ENCODE results near the gene TSPAN4. TPM values are rescaled to one million over a fixed set of nuclear protein-coding genes. Genes with fewer than 3 reads are reported as not detected.

Gene TSPAN4
- total and polyA plus RNA-seq, 2 of the 13 experiments (the other 11 are each of a cell fraction or from before 2014, with no cell fraction given): 31.7 to 68.3 TPM

DNA sequence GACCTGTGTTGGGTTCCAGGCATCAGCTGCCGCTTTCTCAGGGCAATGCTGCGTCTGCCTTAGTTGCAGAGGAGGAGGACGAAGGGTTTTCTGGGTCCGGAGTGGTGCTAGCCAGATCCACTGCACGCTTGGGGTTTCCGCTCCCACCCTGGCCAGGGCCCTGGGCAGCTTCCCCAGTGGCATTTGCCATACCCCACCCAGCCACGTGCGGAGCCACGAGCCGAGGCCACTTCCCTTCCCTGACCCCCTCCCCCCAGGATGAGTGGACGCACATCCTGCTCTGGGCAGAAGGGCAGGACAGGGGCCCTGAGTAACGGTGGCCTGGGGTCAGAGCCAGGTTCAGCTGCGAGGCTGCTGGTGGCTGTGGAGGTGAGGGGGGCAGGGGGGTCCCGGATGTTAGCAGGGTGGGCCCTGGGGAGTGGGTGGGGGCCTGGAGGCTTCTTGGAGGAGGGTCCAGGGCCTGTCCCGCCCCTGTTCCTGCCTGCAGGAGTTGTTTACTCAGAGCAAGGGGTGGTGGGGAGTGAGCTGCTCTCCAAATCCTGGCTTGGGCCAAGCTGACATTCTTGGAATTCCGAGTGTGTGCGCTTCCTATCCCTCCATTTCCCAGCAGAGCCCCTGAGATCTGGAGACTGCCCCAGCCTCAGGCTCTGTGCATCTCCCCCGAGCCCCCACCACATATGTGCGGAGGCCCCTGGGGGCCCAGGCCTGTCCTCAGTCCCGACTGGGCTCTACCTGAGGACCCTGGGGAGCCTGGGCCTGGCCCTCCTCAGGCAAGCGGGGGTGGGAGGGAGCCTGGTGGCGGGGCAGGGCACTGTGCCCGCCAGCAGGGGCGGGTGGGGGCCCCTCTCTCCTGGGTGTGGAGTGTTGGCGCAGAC, 1.4 kb downstream of the TSPAN4 start (continued):
- TF ChIP-seq ZNF589 (CRISPR knock-in tag; conservative IDR thresholded peaks at IDR 0.05): peak; percentile 78; the same call in 1 of the 2 replicates
- no peak for TF ChIP-seq ZBTB4 (CRISPR knock-in tag; IDR thresholded peaks at IDR 0.05; ENCODE audit: borderline replicate concordance)
- TF ChIP-seq, protein P1, sequence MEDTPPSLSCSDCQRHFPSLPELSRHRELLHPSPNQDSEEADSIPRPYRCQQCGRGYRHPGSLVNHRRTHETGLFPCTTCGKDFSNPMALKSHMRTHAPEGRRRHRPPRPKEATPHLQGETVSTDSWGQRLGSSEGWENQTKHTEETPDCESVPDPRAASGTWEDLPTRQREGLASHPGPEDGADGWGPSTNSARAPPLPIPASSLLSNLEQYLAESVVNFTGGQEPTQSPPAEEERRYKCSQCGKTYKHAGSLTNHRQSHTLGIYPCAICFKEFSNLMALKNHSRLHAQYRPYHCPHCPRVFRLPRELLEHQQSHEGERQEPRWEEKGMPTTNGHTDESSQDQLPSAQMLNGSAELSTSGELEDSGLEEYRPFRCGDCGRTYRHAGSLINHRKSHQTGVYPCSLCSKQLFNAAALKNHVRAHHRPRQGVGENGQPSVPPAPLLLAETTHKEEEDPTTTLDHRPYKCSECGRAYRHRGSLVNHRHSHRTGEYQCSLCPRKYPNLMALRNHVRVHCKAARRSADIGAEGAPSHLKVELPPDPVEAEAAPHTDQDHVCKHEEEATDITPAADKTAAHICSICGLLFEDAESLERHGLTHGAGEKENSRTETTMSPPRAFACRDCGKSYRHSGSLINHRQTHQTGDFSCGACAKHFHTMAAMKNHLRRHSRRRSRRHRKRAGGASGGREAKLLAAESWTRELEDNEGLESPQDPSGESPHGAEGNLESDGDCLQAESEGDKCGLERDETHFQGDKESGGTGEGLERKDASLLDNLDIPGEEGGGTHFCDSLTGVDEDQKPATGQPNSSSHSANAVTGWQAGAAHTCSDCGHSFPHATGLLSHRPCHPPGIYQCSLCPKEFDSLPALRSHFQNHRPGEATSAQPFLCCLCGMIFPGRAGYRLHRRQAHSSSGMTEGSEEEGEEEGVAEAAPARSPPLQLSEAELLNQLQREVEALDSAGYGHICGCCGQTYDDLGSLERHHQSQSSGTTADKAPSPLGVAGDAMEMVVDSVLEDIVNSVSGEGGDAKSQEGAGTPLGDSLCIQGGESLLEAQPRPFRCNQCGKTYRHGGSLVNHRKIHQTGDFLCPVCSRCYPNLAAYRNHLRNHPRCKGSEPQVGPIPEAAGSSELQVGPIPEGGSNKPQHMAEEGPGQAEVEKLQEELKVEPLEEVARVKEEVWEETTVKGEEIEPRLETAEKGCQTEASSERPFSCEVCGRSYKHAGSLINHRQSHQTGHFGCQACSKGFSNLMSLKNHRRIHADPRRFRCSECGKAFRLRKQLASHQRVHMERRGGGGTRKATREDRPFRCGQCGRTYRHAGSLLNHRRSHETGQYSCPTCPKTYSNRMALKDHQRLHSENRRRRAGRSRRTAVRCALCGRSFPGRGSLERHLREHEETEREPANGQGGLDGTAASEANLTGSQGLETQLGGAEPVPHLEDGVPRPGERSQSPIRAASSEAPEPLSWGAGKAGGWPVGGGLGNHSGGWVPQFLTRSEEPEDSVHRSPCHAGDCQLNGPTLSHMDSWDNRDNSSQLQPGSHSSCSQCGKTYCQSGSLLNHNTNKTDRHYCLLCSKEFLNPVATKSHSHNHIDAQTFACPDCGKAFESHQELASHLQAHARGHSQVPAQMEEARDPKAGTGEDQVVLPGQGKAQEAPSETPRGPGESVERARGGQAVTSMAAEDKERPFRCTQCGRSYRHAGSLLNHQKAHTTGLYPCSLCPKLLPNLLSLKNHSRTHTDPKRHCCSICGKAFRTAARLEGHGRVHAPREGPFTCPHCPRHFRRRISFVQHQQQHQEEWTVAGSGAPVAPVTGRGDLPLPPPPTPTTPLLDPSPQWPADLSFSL (CRISPR knock-in tag; IDR thresholded peaks at IDR 0.05): no peak
- no peak for TF ChIP-seq SIX1 (CRISPR knock-in tag; IDR thresholded peaks at IDR 0.05; ENCODE audit: borderline replicate concordance)
- no peak for TF ChIP-seq HES4 (CRISPR knock-in tag; IDR thresholded peaks at IDR 0.05; ENCODE audit: borderline replicate concordance)
- TF ChIP-seq NFE2L1 (CRISPR knock-in tag; IDR thresholded peaks at IDR 0.05; ENCODE audit: borderline replicate concordance): no peak
- TF ChIP-seq TP53 (CRISPR knock-in tag; conservative IDR thresholded peaks at IDR 0.05): no peak
- no peak for TF ChIP-seq ZNF292 (CRISPR knock-in tag; IDR thresholded peaks at IDR 0.05; ENCODE audit: borderline replicate concordance, low read depth)
- TF ChIP-seq CENPX (CRISPR knock-in tag; IDR thresholded peaks at IDR 0.05): no peak
- peak; percentile 28; the same call in 1 of the 2 replicates for TF ChIP-seq ZNF615 (CRISPR knock-in tag; IDR thresholded peaks at IDR 0.05; ENCODE audit: borderline replicate concordance)
- TF ChIP-seq, protein P2, sequence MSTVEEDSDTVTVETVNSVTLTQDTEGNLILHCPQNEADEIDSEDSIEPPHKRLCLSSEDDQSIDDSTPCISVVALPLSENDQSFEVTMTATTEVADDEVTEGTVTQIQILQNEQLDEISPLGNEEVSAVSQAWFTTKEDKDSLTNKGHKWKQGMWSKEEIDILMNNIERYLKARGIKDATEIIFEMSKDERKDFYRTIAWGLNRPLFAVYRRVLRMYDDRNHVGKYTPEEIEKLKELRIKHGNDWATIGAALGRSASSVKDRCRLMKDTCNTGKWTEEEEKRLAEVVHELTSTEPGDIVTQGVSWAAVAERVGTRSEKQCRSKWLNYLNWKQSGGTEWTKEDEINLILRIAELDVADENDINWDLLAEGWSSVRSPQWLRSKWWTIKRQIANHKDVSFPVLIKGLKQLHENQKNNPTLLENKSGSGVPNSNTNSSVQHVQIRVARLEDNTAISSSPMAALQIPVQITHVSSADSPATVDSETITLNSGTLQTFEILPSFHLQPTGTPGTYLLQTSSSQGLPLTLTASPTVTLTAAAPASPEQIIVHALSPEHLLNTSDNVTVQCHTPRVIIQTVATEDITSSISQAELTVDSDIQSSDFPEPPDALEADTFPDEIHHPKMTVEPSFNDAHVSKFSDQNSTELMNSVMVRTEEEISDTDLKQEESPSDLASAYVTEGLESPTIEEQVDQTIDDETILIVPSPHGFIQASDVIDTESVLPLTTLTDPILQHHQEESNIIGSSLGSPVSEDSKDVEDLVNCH (CRISPR knock-in tag; IDR thresholded peaks at IDR 0.05): no peak
